DOHH2 (cell line): ENCODE data around the gene RUNX2.

Experiments used
- H3F3A ChIP-seq: fragments of 200-600 bp; sonication (generic), shearing (Covaris generic); 2 replicates; pipeline ENCODE4 v1.6.0; 2016; ENCODE audit warnings: antibody characterized with exemption, mild to moderate bottlenecking; ENCODE audit not compliant: control insufficient read depth, insufficient read depth
- H3K27ac ChIP-seq: fragments of 200-600 bp; sonication (generic); 2 replicates; pipeline ENCODE4 v1.5.1; 2014; ENCODE audit warnings: low read depth, mild to moderate bottlenecking, low read length, moderate library complexity
- H3K27me3 ChIP-seq: fragments of 200-600 bp; sonication (generic); 2 replicates; pipeline ENCODE4 v1.6.1; 2014; ENCODE audit warnings: mild to moderate bottlenecking, low read length, mixed read lengths; ENCODE audit not compliant: control insufficient read depth
- H3K36me3 ChIP-seq: fragments of 200-600 bp; sonication (generic); 2 replicates; pipeline ENCODE4 v1.6.1; 2014; ENCODE audit warnings: mild to moderate bottlenecking, low read length, moderate library complexity, mixed read lengths; ENCODE audit not compliant: control insufficient read depth
- H3K4me1 ChIP-seq: fragments of 200-600 bp; sonication (generic); 2 replicates; pipeline ENCODE4 v1.6.1; 2014; ENCODE audit warnings: mild to moderate bottlenecking, low read length, mixed read lengths; ENCODE audit not compliant: control insufficient read depth
- H3K4me2 ChIP-seq: fragments of 200-600 bp; sonication (generic); 2 replicates; pipeline ENCODE4 v1.6.0; 2014; ENCODE audit warnings: mild to moderate bottlenecking, low read length, moderate library complexity
- H3K4me3 ChIP-seq: fragments of 200-600 bp; sonication (generic); 2 replicates; pipeline ENCODE4 v1.5.1; 2014; ENCODE audit warnings: mild to moderate bottlenecking, low read length, mixed read lengths
- H3K79me2 ChIP-seq: fragments of 200-600 bp; sonication (generic); 2 replicates; pipeline ENCODE4 v1.6.1; 2014; ENCODE audit warnings: mild to moderate bottlenecking, low read length, mixed read lengths; ENCODE audit not compliant: control insufficient read depth
- H3K9me2 ChIP-seq: fragments of 200-600 bp; sonication (generic); replicated peaks from 2 replicates; pipeline ENCODE4 v1.6.1; 2014; ENCODE audit warnings: mild to moderate bottlenecking, low read length, mixed read lengths; ENCODE audit not compliant: control insufficient read depth
- H3K9me3 ChIP-seq: fragments of 200-600 bp; sonication (generic); 2 replicates; pipeline ENCODE4 v1.6.1; 2014; ENCODE audit warnings: antibody characterized with exemption, low read length, mixed read lengths; ENCODE audit not compliant: control insufficient read depth, insufficient read depth
- H4K20me1 ChIP-seq: fragments of 200-600 bp; sonication (generic); 2 replicates; pipeline ENCODE4 v1.6.0; 2014; ENCODE audit warnings: low read depth, mild to moderate bottlenecking, antibody characterized with exemption, low read length, moderate library complexity; ENCODE audit not compliant: control insufficient read depth, insufficient read depth
- EZH2phosphoT487 ChIP-seq: fragments of 200-600 bp; sonication (generic); IDR thresholded peaks from 2 replicates; pipeline ENCODE4 v1.6.1; 2017; ENCODE audit warnings: borderline replicate concordance, mild to moderate bottlenecking, antibody characterized with exemption, low read length, moderate library complexity, mixed read lengths
- TF ChIP-seq, protein P1 (sequence below): fragments of 200-600 bp; sonication (generic); IDR thresholded peaks from one replicate; pipeline ENCODE4 v1.5.1; 2014; ENCODE audit warnings: antibody characterized with exemption, mild to moderate bottlenecking, low read depth, low read length; ENCODE audit not compliant: poor library complexity, severe bottlenecking

Gene RUNX2

DNA sequence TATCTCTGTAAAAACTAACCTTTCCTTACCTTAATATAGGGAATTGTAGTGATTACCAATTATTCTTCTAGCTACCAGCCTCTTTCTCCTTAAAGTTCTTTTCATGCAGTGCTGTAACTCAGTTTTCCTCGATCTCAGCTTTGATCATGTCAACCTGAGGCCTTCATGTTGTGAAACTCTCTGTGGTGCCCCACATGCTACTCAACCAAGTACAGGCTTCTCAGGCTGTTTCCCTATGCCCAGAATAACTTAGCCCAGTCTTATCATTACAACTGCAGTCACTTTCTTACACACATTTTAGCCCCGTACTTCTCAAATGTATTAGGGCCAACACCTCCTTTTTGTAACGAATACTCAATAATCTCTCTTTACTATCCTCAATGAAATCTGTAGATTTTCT, 139.7 kb downstream of the RUNX2 start:
- H3K79me2 ChIP-seq, result no peaks in the 10 kb centered on the region
- H3K36me3 ChIP-seq, result no peaks in the 10 kb centered on the region
- H3K27ac ChIP-seq, result no peak overlapping the region
- no peaks in the 10 kb centered on the region for H3F3A ChIP-seq
- no peaks in the 10 kb centered on the region for H4K20me1 ChIP-seq
- peaks cover under 1% of the 10 kb centered on the region; the same call in 1 of the 2 replicates for H3K27me3 ChIP-seq
- H3K9me2 ChIP-seq, result no peaks in the 10 kb centered on the region
- H3K4me2 ChIP-seq, result no peak overlapping the region
- H3K4me1 ChIP-seq, result no peaks in the 10 kb centered on the region
- no peak overlapping the region for H3K4me3 ChIP-seq
- H3K9me3 ChIP-seq, result no peaks in the 10 kb centered on the region
- TF ChIP-seq EZH2phosphoT487, result no peak
- TF ChIP-seq, protein P1, sequence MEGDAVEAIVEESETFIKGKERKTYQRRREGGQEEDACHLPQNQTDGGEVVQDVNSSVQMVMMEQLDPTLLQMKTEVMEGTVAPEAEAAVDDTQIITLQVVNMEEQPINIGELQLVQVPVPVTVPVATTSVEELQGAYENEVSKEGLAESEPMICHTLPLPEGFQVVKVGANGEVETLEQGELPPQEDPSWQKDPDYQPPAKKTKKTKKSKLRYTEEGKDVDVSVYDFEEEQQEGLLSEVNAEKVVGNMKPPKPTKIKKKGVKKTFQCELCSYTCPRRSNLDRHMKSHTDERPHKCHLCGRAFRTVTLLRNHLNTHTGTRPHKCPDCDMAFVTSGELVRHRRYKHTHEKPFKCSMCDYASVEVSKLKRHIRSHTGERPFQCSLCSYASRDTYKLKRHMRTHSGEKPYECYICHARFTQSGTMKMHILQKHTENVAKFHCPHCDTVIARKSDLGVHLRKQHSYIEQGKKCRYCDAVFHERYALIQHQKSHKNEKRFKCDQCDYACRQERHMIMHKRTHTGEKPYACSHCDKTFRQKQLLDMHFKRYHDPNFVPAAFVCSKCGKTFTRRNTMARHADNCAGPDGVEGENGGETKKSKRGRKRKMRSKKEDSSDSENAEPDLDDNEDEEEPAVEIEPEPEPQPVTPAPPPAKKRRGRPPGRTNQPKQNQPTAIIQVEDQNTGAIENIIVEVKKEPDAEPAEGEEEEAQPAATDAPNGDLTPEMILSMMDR, result no peak

GRCh38 chr6:45469663-45470062, 141.5 kb downstream of the RUNX2 start:
- TF ChIP-seq, protein P1, result no peak
- TF ChIP-seq EZH2phosphoT487, result no peak
- Histone ChIP-seq H3K36me3 (no peaks in the 10 kb centered on the region), H3K4me2 (no peak overlapping the region), H4K20me1 (no peaks in the 10 kb centered on the region), H3K9me2 (no peaks in the 10 kb centered on the region), H3K27me3 (no peaks in the 10 kb centered on the region; the same call in 1 of the 2 replicates), H3K79me2 (no peaks in the 10 kb centered on the region), H3K27ac (no peak overlapping the region), H3F3A (no peaks in the 10 kb centered on the region), H3K4me1 (no peaks in the 10 kb centered on the region), H3K4me3 (no peak overlapping the region), H3K9me3 (no peaks in the 10 kb centered on the region)

GRCh38 chr6:45470131-45470738, 142.1 kb downstream of the RUNX2 start:
- Histone ChIP-seq H3K79me2 (no peaks in the 10 kb centered on the region), H3K9me2 (no peaks in the 10 kb centered on the region), H3K4me2 (no peak overlapping the region), H3F3A (no peaks in the 10 kb centered on the region), H3K27ac (no peak overlapping the region), H4K20me1 (no peaks in the 10 kb centered on the region), H3K36me3 (no peaks in the 10 kb centered on the region), H3K27me3 (no peaks in the 10 kb centered on the region; the same call in 1 of the 2 replicates), H3K9me3 (no peaks in the 10 kb centered on the region), H3K4me3 (no peak overlapping the region), H3K4me1 (no peaks in the 10 kb centered on the region)
- TF ChIP-seq, protein P1, result no peak
- no peak for TF ChIP-seq EZH2phosphoT487
